NCI-H2196 treated with DMSO at 0.1 percent for 48 hours (cell line): Measurements from ENCODE around the gene HSF2BP.
"Not testable (repeated sequence)": the region's sequence is repeated elsewhere in the genome, so short reads cannot be mapped to it uniquely, and the experiment has no call there.

Experiments used
- DNase-seq: peaks from one replicate; lab custom pipeline; 2025; ENCODE audit not compliant: unreplicated experiment; lab: John Stamatoyannopoulos, UW

The HSF2BP gene

GRCh38 chr21:43659136-43660000 is at the start of gene HSF2BP, which contains the start of gene RRP1B:
TSS of gene HSF2BP (minus strand) at chr21:43659488. CDS start at chr21:43658096, 1,392 bp downstream.
TSS of gene RRP1B (plus strand) at chr21:43659560. CDS start at chr21:43659665, 105 bp downstream.
- peak; percentile 76 for DNase-seq

GRCh38 chr21:43708745-43709381 is 49.6 kb upstream of the HSF2BP start:
- no peak for DNase-seq

- DNase-seq: no peak
Observed at GRCh38 chr21:43707462-43707861, 48.2 kb upstream of the HSF2BP start.

- DNase-seq: no peak
Observed at GRCh38 chr21:43703035-43703880, 44.0 kb upstream of the HSF2BP start.

- no peak for DNase-seq
Observed at GRCh38 chr21:43702785-43703034, 43.4 kb upstream of the HSF2BP start.

- no peak for DNase-seq
Observed at GRCh38 chr21:43701936-43702784, 42.9 kb upstream of the HSF2BP start.

GRCh38 chr21:43699933-43700599 is 40.8 kb upstream of the HSF2BP start:
- DNase-seq: no peak

GRCh38 chr21:43699492-43699777 is 40.1 kb upstream of the HSF2BP start:
- DNase-seq: not testable (repeated sequence)

- no peak for DNase-seq
Observed at GRCh38 chr21:43697758-43698643, 38.7 kb upstream of the HSF2BP start.

GRCh38 chr21:43696214-43696613 is 36.9 kb upstream of the HSF2BP start:
- no peak for DNase-seq

GRCh38 chr21:43694437-43695079 is 35.3 kb upstream of the HSF2BP start:
- DNase-seq: no peak

- DNase-seq: no peak
Observed at GRCh38 chr21:43693981-43694380, 34.7 kb upstream of the HSF2BP start.

GRCh38 chr21:43692949-43693348 is 33.7 kb upstream of the HSF2BP start:
- DNase-seq: no peak

- no peak for DNase-seq
Observed at GRCh38 chr21:43691801-43692200, 32.5 kb upstream of the HSF2BP start.

GRCh38 chr21:43691086-43691795 is 32.0 kb upstream of the HSF2BP start:
- DNase-seq: no peak

GRCh38 chr21:43690346-43690745 is 31.1 kb upstream of the HSF2BP start:
- no peak for DNase-seq

- DNase-seq: no peak
Observed at GRCh38 chr21:43689556-43690337, 30.5 kb upstream of the HSF2BP start.

- no peak for DNase-seq
Observed at GRCh38 chr21:43688906-43689305, 29.6 kb upstream of the HSF2BP start.
